T-helper 1 cell treated with Interleukin-12 subunit alpha and Interleukin-12 subunit beta and Interleukin-4 antibody, amounts not matched to agents 30 ng/mL and 1 ng/mL, for 36 hours (primary cell): Measurements from ENCODE around the gene IL12B. TPM values are rescaled to one million over a fixed set of nuclear protein-coding genes. Genes with fewer than 3 reads are reported as not detected.

Experiments used
- intact Hi-C: fragments of 100-400 bp; cut with micrococcal nuclease; formaldehyde crosslinking; loops from one replicate; pipeline ENCODE4 v1.15.1; 2024
- total RNA-seq: library from RNA; stranded (reverse); gene quantifications from 2 replicates; pipeline ENCODE4 v1.2.3, GENCODE V29; 2022

The IL12B gene
- total RNA-seq, 1 donor from 2014 or later, result not detected

DNA sequence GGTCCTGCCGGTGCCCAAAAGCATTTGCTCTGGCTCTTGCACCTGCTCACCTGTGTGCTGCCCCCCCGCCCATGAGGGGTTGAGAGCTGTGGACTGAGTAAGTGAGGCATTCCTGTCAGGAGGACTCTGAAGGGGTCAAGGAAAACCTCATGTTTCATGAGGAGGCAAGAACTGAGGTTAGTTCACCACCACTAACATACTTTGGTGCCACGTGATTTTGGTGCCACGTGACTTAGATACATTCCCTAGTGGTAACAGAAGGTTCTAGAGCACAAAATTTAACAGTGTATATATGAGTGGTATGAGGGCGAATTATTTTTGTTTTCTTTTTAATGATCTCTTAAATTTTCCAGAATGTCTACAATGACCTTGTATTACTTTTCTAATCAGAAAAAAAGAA, 6.3 kb upstream of the IL12B start:
- intact Hi-C loops, result loop anchor here (2.0 to 10.0 kb wide), 3 partner anchors 180 to 1078 kb away; partner anchors contain the start of gene SLU7

DNA sequence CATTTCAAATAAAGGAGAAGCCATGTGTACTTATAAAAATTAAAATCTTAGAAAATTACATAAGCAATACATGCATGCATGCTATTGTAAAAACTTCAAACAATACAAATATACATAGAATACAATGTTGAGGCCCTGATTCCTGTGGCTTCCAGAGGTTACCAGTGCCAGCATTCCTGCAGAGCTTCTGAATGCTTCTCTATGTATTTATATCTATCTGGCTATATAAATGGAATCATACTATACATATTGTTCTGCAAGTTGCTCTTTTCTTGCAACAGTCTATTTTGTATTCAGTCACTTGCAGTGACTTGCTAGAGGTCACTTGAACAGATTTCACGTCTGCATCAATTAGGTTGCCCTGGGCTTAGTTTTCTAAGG, 3.2 kb upstream of the IL12B start:
- intact Hi-C loops, result loop anchor here (5.0 to 10.0 kb wide), 2 partner anchors 176 to 1081 kb away; partner anchors contain the start of gene SLU7

DNA sequence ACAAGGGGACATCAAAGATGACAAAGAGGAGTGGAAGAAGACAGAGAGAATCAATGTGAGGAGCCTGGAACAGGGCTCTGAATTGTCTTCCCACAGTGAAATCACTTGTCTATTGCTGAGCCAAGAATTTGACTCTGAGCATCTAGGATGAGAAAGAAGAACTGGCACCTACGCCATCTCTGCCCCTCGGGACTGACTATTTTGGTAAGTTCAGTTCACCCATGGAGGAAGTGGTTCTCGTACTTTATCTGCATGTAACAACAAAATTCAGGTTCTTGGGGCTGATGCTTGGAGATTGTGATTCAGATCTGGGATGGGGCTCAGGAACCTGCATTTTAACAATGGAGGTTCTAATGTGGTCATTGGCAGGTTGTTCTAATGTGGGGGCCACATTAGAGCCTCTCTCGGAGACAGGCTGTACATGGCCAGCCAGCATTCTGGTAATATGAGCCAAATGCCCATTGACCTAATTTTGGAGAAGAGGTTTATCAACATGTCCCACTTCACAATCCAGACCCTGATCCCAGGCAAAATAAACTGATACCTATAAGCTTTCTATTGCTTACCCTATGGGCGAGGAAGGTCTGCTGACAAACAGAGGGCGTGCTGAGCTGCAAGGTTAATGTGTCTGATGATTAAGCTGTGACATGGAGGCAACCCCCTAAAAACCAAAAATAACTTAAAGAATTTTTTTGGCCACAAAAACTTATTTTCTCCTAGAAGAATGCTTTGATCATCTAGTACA, 2.7 kb upstream of the IL12B start:
- intact Hi-C loops, result loop anchor here (5.0 to 10.0 kb wide), 2 partner anchors 176 to 1082 kb away; partner anchors contain the start of gene SLU7

DNA sequence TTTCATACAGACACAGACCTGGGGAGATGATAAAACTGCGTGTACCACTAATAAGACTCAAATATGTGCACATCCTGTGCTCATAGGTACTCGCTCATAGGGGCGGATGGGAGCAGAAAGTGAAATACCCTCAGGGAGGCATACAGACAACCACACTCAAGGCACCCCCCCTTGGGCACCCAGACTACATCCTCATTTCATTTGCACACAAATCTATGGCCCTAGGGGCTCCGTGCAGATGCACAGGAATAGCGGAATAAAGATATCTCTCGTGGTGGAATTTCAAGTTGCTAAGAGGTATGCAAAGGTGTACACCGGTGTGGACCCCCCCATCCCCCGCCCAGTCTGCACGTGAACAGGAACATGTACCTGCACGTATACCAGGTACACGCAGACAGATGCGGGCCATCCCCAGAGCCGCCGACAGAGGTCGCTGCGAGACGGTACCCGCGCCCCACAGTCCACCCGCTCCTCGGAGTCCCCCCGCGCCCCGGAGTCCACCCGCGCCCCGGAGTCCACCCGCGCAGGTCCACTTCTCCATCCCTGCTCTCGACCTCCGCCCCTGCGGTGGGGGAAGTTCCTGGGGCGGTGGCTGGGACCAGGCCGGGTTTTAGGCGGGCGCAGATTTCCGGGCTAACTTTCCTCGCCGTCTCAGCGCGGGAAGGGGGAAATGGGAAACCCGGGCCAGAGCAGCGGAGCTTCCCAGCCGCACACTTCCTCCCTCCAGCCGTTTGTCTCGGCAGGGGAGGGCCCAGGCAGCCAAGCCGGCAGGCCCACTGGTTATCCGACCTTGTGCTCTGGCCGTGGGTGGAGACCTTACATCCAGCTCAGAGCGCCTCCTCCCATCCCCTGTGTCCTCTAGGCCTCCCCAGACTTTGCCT, 1.0 kb upstream of the IL12B start:
- intact Hi-C loops, result loop anchor here (1.0 to 10.0 kb wide), 6 partner anchors 68 to 1083 kb away; partner anchors contain the start of genes SLU7, TTC1 and UBLCP1

DNA sequence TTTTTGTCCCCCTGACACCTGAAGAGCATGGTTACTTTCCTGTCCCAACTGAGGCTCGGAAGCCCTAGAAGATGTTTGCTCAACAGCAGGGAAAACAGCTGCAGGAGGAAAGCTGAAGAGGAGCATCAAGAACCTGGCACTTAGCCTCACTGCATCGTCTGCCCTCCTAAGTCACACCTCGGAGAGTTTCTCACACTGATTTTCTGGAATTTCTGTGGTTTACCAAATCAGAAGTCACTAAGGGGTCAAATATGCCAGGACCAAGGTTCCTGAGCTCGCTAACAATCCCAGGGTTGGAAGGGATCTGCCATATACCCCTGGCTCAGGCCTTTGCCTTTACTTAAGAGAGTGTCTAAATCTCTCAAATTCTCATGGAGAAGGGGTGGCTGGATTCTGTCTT, 5.3 kb downstream of the IL12B start:
- intact Hi-C loops, result no loop called here

DNA sequence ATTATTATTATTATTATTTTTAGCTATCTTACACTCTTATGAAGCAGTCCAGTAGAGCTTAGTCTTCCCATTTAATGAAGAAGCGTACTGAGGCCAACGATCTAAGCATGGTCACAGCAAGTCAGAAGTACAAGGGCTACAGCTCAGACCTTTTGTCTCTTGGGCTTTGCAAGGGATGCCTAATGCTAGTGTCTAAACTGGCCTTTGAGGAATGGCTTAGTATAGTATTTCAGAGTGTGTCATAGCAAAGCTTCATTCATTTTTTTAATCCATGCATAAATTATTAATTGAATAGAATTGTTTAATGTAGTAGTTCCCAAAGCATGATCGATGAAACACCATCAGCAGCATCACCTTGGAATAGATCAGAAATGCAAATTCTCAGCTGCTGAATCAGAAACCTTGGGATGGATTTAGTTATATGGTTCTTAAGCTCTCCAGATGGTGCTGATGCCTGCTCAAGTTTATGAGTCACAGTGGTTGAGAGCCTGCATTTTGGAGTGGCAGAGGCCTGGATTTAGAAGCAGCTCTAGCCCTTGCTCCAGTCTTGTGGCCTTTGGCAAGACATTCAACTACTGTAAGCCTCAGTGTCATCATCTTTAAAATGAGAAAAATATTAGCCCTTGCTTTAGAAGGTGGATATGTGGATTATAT, 6.1 kb downstream of the IL12B start:
- intact Hi-C loops, result no loop called here

DNA sequence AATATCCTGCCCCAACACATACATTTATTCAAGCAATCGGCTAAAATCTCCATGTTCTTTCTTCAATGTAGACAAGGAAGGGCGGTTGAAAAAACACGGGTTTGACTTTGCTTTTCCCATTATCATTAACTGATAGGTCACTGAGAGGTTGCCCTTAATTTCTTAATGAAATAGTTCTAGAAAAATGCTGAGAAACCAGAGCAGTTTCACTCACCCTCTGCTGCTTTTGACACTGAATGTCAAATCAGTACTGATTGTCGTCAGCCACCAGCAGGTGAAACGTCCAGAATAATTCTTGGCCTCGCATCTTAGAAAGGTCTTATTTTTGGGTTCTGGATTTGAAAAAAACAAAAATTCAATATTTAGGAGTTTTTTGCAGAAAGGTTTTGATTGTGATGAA, 8.1 kb downstream of the IL12B start:
- intact Hi-C loops, result no loop called here

DNA sequence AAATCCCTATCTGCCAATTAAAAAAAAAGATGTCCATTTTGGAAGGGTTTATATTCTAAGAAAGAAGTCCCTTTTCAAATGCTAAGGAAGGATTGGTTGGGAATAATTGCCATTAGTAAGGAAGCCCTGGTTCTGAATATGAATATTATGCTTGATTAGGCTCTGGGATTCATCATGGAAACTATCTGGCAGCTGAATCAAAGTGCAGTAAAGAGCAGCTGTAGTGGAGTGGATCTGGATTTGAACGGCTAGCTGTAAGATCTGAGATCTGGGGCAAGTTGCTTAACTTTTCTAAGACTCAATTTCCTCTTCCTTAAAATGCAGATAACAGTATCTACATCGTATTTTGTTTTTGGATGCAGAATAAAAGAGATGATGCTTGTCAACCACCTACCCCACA, 10.5 kb downstream of the IL12B start:
- intact Hi-C loops, result loop anchor here (5.0 kb wide), 1 partner anchor 143 kb away; no protein-coding TSS in a partner anchor

DNA sequence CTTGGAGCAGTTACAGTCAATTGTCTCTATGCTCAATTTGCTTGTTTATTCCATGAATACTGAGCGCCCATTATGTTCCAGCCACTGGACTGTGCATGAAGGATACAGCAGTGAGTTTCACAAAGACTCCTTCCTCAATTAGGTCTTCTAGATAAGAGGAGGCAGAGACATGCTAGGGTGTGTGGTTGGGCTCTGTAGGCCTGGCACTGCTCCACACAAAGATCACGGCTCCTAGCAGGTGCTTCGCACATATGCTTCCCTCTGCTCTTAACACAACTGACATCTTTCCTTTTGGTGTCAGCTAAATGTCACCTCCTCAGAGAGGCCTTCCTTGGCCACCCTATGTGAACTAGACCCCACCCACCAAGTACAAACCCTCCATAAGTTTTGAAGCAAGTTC, 10.9 kb downstream of the IL12B start:
- intact Hi-C loops, result loop anchor here (5.0 kb wide), 1 partner anchor 142 kb away; no protein-coding TSS in a partner anchor

DNA sequence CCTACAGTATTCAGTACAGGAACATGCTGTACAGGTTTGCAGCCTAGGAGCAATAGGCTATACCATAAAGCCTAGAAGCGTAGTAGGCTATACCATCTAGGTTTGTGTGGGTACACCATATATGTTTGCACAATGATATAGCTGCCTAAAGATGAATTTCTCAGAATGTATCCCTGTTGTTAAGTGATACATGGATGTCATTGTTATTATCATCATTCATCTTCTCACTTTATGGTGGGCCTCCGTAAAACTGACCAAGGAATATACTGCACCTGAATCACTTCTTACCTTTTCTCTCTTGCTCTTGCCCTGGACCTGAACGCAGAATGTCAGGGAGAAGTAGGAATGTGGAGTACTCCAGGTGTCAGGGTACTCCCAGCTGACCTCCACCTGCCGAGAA, 11.8 kb downstream of the IL12B start:
- intact Hi-C loops, result loop anchor here (5.0 kb wide), 1 partner anchor 141 kb away; no protein-coding TSS in a partner anchor

DNA sequence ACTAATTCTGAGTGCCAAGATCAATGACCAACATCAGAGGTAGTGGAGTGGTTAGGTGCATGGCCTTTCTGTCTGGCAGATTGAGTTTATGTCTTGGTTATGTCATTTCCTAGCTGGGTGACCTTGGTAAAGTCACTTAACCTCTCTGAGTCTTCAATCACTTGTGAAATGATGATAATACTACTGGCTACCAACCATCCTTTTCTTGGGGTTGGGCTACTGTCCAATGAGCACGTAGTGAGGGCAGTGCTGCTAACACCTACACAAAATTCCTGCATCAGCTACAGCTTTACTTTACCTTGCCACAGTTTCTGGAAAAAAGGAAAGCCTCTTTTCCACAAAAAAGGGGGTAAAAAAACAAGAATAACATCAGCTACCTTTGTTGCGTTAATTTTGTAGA, 12.4 kb downstream of the IL12B start:
- intact Hi-C loops, result loop anchor here (2.0 to 5.0 kb wide), 2 partner anchors 141 to 621 kb away; no protein-coding TSS in a partner anchor

DNA sequence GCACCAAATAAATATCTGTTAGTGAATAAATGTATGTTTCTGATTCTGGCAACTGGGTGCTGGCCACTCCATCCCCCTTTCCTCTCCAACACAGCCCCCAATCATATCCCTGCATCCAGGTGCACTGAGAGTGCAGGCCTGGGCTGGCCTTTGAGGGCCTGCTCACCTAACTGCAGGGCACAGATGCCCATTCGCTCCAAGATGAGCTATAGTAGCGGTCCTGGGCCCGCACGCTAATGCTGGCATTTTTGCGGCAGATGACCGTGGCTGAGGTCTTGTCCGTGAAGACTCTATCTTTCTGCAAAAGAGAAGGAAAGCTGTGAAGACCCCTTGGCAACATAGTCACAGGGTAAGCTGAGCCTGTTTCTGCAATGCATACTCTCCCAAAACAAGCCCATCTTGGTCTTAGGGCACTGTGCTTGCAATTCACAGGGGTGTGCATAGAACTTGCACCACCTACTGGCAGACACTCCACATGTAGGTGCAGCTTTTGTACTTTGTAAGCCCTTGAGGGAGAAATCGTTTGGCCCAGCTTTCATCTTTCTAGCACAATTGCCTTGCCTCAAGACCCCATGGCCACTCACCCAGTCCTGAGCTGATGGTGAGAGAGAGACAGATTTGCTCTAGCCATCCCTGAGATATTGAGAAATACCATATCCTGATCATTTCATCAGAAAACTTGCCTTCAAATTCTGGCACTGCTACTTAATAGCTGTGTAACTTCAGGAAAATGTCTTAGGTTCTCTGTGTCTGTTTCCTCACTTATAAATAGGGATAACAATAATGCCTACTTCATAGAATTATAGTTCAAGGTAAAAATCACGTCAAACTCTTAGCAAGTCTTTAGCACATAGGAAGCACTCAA, 13.5 kb downstream of the IL12B start:
- intact Hi-C loops, result loop anchor here (1.0 to 5.0 kb wide), 5 partner anchors 30 to 620 kb away; no protein-coding TSS in a partner anchor

DNA sequence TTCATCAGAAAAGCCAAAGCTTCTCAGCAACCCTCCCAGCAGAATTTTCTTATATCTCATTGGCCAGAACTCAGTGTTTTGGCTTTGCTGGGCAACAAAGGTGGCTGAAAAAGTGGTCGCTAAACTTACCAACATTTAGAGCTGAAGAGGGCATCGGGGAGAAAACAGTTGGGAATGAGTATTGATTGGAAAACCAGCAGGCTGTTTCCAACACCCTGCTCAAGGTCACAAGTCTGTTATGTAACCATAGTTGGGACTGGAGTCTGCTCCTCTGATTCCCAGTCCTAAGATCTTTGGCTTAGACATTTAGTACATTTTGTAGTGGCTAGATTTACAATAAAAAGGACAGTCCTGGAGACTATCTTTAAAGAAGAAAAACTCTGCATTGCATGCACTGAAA, 17.1 kb downstream of the IL12B start:
- intact Hi-C loops, result no loop called here

DNA sequence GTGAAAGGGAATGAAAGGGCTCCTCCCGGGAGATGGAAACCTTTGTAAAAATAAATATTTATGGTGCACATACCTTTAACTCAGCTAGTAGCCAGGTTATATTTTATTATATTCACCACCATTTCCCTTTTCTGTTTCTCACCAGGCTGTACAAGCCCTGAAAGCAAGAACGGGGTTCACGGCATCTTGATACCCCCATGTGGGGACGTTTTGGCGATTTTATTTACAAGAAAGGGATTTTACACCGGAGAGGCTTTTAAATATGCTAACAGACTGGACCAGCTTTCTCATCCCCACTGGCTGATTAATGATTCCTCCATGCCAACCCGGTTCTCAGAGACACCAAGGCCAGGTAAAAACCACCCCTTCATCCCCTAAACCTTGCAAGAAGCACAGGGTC, 19.2 kb downstream of the IL12B start:
- intact Hi-C loops, result no loop called here

DNA sequence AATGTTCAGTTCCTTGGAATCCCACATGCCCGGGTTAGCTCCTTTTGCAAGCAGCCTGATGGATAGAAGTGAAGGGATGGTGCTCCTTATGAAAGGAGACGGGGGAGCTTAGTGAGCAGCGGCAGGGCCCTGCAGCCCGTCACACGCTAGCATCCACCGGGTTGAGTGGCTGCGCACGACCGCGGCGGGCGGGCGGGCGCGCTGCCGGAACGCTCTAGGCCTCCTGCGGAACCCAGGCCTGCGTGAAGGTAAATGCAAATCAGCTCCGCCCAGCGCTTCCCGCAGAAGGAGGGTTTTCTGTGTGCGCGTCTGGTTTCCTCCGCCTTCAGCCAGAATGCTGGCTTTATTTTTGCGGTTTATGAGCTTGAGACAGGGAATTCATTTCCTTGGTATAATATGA, 19.8 kb downstream of the IL12B start:
- intact Hi-C loops, result no loop called here

DNA sequence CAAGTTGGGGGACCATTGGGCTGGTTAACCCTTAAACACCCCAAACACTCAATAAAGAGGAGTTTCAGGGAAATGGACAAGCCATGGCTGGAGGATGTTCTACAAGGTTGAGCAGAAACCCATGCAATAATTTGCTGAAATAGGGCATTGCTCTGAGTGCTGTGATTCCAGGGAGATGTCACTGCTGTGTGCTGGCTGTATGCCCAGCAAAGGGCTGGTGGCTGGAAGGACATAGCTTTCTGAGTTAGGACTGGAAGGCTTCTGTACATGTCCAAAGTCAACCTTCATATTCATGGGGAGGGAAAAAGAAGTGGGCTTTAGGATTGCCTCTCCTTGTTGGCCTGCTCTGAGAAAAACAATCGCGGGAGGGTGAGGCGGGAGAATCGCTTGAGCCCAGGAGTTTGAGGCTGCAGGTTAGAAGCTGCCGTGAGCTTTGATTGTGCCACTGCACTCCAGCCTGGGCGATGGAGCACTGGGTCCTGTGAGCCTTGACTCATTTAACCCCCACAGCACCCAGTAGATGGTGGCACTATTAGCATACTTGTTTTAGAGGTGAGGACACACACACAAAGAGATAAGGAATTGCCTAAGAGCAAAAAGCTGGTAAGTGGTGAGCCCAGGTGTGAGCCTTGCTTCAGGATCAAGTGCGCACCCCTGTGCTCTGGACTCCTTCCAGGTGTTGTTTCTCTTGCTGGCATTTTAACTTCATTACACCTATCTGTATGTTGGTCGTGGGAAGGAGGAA, 20.4 kb downstream of the IL12B start:
- intact Hi-C loops, result no loop called here

DNA sequence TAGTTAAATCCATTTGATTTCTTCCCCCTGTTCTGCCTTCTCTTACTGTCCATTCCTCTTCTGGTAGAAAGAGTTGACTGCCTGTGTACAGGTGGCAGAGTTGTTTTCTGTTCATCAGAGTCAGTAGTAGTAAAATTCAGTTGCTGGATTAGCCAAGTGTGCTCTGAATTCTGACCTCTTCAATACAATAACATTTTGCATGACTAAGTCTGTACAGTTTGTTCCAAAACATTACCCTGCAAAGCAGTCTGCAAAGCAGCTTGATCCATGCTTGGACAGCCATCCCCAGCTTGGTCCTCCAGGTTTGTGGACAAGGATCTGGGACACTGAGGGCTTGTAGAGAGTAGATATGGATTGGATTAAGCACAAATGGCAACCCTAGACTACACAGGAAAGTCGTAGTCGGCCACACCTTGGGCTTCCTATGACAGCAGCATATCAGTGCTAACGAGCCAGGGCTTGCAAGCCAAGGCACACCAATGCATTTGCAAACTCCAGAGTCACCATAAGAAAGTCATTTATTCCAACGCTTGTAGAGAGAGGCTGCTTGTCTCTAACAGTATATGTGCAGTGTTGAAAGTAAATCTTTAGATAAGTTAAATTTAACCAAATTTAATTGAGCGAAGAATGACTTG, 25.2 kb downstream of the IL12B start:
- intact Hi-C loops, result no loop called here

DNA sequence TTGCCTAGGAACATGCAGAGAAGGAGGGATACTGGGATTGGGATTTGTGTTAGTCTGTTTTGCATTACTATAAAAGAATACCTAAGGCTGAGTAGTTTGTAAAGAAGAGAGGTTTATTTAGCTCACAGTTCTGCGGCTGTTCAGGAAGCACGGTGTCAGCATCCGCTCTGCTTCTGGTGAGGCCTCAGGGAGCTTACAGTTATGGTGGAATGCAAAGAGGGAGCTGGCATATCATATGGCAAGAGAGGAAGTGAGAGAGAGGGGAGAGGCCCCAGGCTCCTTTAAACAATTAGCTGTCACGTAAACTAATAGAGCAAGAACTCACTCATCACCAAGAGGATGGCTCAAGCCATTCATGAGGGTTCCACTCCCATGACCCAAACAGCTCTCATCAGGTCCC, 27.0 kb downstream of the IL12B start:
- intact Hi-C loops, result no loop called here
